GM21515 (cell line): Measurements from ENCODE around the gene FAM20A.

Source experiments
- ATAC-seq: cut with Tn5 transposase; IDR thresholded peaks from one replicate; pipeline ENCODE4 v1.9.1; 2021; ENCODE audit not compliant: unreplicated experiment

The FAM20A gene

DNA sequence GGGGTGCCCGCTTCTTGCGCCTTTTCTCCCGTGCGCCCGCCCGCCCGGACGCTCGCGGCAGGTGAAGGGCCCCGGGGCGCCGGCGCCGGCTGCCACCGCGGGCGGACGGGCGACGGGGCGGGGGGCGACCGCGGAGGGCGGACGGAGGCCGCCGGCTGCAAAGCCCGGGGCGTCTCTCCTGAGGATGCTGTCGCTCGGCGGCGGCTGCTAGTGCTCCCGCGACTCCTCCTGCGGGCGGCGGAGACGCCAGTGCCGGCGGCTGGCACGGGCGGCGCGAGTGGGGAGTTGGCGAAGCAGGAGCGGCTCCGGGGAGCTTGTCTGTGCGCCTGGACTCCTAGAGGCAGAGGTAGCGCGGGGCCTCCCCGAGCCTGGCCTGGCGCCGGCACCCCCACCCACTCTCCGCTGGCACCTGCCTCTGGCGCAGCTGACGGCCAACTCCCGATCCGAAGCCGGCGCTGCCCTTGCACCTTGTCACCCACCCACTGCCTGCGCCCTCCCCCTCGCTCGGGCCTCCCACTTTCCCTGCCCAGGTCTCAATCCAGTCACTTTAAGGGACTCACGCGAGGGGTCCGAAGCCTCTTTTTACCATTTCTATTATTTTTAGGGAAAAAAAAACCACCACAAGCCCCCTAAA is at the start of gene FAM20A:
FAM20A (minus strand) TSS at position 437 of the 634 bp plus-strand sequence. CDS start 701 bp downstream, outside the sequence.
- ATAC-seq: no peak

- no peak for ATAC-seq
Observed at GRCh38 chr17:68649324-68649723, 48.2 kb upstream of the FAM20A start.

GRCh38 chr17:68646626-68647526 is 45.7 kb upstream of the FAM20A start:
- no peak for ATAC-seq

- ATAC-seq: no peak
Observed at GRCh38 chr17:68642118-68642412, 40.9 kb upstream of the FAM20A start.

DNA sequence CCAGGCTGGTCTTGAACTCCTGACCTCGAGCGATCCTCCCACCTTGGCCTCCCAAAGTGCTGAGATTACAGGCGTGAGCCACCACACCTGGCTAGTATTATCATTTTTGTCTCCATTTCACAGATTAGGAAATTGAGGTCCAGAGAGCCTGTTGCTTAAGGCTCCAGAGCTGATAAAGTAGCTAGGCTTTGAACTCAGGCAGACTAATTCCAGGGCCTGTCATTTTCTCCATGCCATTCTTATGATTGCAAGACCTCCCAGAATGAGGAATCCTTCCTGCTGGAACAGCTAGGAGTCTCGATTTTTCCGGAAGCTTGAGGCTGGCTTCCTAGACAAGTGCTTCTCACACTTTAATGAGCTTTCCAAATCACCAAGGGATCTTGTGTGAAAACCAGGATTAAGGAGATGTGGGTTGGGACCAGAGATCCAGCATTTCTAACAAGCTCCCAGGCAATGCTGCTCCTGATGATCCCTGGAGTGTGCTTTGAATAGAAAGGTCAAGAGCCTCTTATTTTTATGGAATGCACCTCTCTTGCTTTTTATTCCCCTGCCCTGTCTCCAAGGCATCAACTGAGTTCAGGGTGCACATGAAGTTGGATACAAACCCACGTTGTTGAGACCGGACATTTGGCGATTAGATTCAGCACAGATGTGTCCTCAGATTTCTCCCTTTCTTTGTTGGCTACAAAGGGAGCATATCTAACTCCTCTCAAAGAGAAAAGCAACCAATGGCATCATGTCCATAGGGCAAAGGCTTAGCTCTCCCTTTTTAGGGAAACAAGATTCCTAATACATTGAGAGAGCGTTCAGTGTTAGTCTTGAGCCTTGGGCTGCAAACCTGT is 40.3 kb upstream of the FAM20A start:
- ATAC-seq: no peak

DNA sequence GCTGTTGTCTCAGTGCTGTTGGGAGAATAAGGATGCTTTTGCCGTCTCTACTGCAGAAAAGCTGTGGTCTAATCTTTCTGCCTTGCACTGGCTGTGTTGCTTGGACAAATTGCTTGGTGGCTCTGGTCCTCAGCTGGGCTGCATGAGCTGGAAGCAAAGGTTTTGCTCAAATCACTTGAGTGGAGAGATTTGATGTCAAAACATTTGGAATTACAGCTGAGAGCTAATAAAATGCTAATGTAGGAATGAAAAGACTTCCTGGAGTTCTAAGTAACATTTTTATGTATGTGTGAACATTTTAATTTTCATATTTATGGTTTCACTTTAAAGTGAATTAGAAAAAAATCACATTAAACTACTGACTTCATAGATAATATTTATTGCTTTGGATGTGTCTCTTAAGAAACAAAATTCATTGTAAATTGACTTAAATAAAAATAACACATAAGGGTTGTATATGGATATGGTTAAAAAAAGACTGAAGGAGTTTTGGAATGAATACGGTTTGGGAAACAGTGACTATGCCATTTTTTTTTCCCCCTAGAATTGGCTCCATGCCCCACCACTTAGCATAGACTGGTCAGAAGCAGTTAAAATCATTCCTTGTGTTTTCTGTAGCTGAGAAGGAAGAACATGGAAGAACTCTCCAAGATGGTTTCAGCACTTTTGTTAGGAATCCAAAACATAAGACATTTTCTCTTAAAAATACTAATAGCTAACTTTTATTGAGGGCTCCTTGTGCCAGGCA is 39.2 kb upstream of the FAM20A start:
- ATAC-seq: no peak

DNA sequence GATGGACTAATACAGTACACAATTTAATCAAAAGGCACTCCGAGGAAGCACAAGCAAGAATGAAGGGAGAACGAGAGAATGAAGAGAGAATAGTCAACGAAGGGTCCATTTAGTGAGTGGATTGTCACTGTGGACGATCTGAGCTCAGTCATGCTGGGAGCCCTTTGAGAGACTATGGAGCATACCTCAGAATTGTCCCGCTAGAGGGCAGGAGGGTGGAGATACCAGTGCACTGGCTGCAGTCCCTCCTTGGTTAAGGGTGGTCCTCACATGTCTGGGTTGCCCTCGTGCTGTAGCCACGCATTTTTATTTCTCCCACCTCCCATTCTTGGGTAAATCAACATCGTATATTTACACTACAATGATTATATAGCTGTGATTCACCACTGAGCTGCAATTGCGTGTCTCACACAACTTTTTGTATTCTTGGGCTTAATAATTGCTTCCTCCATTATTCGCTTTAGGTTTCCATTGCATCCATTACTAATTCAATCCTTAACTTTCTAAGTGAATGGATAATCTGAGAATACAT is 33.2 kb upstream of the FAM20A start:
- ATAC-seq: no peak

- no peak for ATAC-seq
Observed at GRCh38 chr17:68628576-68628957, 27.4 kb upstream of the FAM20A start.

DNA sequence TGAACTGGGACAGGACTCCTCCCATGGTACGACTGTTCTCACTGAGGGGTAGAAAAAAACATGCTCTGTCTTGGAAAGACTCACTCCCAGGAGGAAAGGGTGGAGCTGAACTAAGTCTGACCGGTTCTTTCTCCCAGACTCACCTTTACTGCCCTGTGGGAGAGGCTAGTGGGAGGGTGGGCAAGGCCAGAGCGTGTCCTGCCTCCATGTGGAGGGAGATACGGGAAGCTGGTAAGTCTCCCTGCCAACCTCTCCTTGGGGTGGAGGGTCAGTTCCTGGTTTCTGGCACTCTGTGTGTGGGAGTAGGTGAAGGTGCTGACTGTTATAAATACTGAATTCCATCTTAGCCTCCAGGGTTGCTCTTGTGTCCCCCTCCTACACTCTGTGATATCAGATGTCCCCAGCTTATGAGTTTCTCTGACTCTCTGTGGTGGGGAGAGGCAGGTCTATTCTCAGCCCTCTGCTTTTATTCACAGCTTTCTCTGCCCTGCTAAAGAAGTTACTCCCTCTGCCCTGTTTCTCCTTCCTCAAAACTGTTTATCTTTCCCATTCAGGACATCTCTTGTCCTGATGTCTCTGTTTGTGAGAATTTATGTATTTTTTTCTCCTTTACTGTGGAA is 26.9 kb upstream of the FAM20A start:
- no peak for ATAC-seq

- ATAC-seq: no peak
Observed at GRCh38 chr17:68624381-68624780, 23.2 kb upstream of the FAM20A start.

DNA sequence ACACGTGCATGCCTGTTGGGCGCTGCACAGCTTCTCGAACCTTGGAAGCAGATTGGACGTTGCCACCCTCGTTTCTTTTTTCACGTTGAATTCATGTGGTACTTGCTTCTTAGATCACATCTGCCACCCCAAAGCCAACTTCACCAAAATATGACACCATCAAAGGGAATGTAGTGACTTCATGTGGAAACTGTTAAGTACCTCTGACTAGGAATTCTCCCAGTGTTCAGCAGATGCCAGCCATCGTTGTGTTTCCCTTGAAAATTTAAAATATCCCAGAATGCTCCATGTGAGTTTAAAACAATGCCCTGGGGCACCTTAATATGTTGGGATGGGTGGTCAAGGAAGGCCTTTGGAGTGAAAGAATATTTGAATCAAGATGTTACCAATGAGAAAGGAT is 22.6 kb upstream of the FAM20A start:
- no peak for ATAC-seq

DNA sequence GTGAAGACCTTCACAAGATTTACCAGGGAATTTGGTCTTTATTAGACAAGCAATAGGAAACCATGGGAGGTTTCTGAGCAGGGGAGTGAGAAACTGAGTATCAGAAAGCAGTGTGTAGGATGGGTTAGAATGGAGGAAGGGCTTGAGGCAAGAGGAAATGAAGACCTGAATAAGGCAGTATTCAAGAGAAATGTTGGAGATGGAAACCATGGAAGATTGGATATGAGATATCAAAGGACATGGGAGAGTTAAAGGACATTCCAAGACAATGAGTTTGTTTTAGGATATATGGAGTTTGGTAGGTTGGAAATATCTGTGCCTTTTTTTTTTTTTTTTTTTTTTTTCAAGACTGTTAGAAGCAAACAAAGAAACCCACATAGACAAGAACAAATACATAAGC is 21.3 kb upstream of the FAM20A start:
- no peak for ATAC-seq

- ATAC-seq: no peak
Observed at GRCh38 chr17:68621065-68621464, 19.9 kb upstream of the FAM20A start.

DNA sequence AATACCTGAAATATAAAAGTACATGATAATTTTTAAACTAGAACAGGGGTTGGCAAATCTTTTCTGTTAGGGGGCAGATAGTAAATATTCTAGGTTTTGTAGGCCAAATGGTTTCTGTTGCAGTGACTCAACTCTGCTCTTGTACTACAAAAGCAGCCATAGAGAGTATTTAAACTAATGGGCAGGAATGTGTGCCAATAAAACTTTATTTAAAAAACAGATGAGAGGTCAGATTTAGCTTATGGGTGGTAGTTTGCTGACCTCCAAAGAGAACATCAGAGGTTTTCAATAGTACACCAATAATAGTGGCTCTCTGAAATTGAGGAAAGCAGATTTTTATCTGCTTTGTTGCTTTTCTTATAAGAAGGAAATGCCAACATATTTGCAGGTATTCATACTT is 15.2 kb upstream of the FAM20A start:
- no peak for ATAC-seq

- ATAC-seq: no peak
Observed at GRCh38 chr17:68614718-68615117, 13.6 kb upstream of the FAM20A start.

DNA sequence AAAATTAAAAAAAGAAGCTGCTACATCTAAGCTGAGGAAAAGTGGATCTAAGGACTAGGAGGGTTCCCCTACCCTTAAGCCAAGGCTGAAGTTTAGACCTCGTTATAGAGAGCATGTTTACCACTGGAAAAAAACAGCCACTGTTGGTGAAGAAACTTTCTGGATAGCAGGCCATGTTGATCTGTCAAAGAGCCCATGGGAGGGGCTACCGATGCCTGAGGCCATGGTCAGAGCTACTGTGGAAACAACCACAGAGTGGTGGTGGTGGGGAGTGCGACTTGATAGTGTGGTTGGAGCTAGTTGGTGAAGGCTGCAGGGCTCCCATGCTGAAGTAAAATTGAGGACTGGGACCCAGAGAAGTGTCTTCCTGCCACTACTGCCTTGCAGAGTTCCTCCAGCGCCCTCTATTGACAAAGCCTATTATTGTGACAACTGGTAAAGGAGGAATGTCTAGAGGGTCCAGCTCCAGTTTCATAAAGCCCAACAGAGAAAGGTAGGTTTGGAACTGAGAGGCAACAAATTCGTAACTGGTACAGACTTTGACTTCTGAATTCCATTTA is 12.7 kb upstream of the FAM20A start:
- ATAC-seq: peak; percentile 59

DNA sequence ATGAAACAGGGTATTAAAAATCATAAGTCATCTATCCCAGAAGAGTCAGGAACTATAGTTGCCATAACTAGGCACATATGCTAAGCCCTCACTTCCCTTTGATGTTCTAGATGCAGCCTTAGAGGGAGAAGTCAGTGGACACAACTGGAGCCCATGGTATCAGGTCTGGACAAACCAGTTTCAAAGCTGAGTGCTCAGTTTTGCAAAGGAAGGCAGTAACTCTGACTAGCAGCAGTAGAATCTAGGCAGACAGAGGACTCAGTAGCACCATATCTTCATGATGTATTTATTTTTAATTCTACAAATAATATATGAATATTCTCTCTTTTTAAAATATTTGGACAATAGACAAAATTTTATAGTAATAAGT is 11.7 kb upstream of the FAM20A start:
- ATAC-seq: no peak

GRCh38 chr17:68612209-68612922 is 11.2 kb upstream of the FAM20A start:
- ATAC-seq: no peak
